HG03457 (cell line): Measurements from ENCODE around the gene NELL2.
"Not testable (repeated sequence)": the region's sequence is repeated elsewhere in the genome, so short reads cannot be mapped to it uniquely, and the experiment has no call there.

ENCODE experiments used
- ATAC-seq: cut with Tn5 transposase; IDR thresholded peaks from one replicate; pipeline ENCODE4 v1.9.1; 2021; ENCODE audit warnings: moderate number of reproducible peaks; ENCODE audit not compliant: unreplicated experiment

Gene NELL2

GRCh38 chr12:44779766-44780165 is 96.3 kb downstream of the NELL2 start:
- ATAC-seq, result no peak

GRCh38 chr12:44778863-44779262 is 97.3 kb downstream of the NELL2 start:
- ATAC-seq, result no peak

GRCh38 chr12:44777044-44777443 is 99.1 kb downstream of the NELL2 start:
- no peak for ATAC-seq

- no peak for ATAC-seq
Observed at GRCh38 chr12:44775901-44776300, 100.2 kb downstream of the NELL2 start.

GRCh38 chr12:44774815-44775411 is 101.2 kb downstream of the NELL2 start:
- no peak for ATAC-seq

GRCh38 chr12:44771485-44772021 is 104.6 kb downstream of the NELL2 start:
- ATAC-seq, result no peak

- ATAC-seq, result no peak
Observed at GRCh38 chr12:44765796-44766195, 110.3 kb downstream of the NELL2 start.

GRCh38 chr12:44763021-44763420 is 113.1 kb downstream of the NELL2 start:
- no peak for ATAC-seq

- ATAC-seq, result no peak
Observed at GRCh38 chr12:44759289-44759688, 116.8 kb downstream of the NELL2 start.

GRCh38 chr12:44750468-44750867 is 125.6 kb downstream of the NELL2 start:
- no peak for ATAC-seq

- no peak for ATAC-seq
Observed at GRCh38 chr12:44749566-44749965, 126.5 kb downstream of the NELL2 start.

- no peak for ATAC-seq
Observed at GRCh38 chr12:44748950-44749468, 127.1 kb downstream of the NELL2 start.

GRCh38 chr12:44741292-44741980 is 134.7 kb downstream of the NELL2 start:
- not testable (repeated sequence) for ATAC-seq

- no peak for ATAC-seq
Observed at GRCh38 chr12:44738051-44738450, 138.1 kb downstream of the NELL2 start.

GRCh38 chr12:44728566-44728965 is 147.5 kb downstream of the NELL2 start:
- ATAC-seq, result no peak

- ATAC-seq, result no peak
Observed at GRCh38 chr12:44720265-44720664, 155.8 kb downstream of the NELL2 start.

- ATAC-seq, result no peak
Observed at GRCh38 chr12:44717612-44718011, 158.5 kb downstream of the NELL2 start.

- no peak for ATAC-seq
Observed at GRCh38 chr12:44716711-44717110, 159.4 kb downstream of the NELL2 start.

- ATAC-seq, result no peak
Observed at GRCh38 chr12:44711736-44712135, 164.4 kb downstream of the NELL2 start.

- no peak for ATAC-seq
Observed at GRCh38 chr12:44709166-44709565, 166.9 kb downstream of the NELL2 start.

- no peak for ATAC-seq
Observed at GRCh38 chr12:44708218-44708617, 167.9 kb downstream of the NELL2 start.

GRCh38 chr12:44703182-44703910 is 172.8 kb downstream of the NELL2 start:
- no peak for ATAC-seq
